ENCODE results near the gene DPY19L1.
"Not testable (repeated sequence)": the region's sequence is repeated elsewhere in the genome, so short reads cannot be mapped to it uniquely, and the experiment has no call there.

- TF ChIP-seq CTCF (IDR thresholded peaks at IDR 0.05), result peak in 1 of 4 experiments; percentile 7
- TF ChIP-seq POLR2A (IDR thresholded peaks at IDR 0.05), result not testable (repeated sequence)
These were observed 35.9 kb upstream of the DPY19L1 start for GRCh38 chr7:35072950-35073827.
